H1 (cell line): ENCODE data around the gene PIBF1.

Source experiments
- CBX8 ChIP-seq: fragments of 300-800, 300-1000 bp; sonication (generic); IDR thresholded peaks from 2 replicates; pipeline ENCODE4 v1.7.1; 2016; ENCODE audit warnings: low read depth, low read length, borderline replicate concordance
- CEBPB ChIP-seq: IDR thresholded peaks from 2 replicates; pipeline ENCODE4 v1.6.1; 2012; ENCODE audit warnings: low read depth, low read length
- CHD2 ChIP-seq: IDR thresholded peaks from 2 replicates; pipeline ENCODE4 v1.6.1; 2012; ENCODE audit warnings: low read length, improper control_type of control experiment
- CREB1 ChIP-seq: IDR thresholded peaks from 2 replicates; pipeline ENCODE4 v1.6.1; 2012; ENCODE audit warnings: inconsistent platforms
- CTCF ChIP-seq, 3 experiments: IDR thresholded peaks; 1 replicate in 2 of 3; 2 replicates in 1 of 3; pipeline versions ENCODE4 v1.5.1 to v1.6.1; 2011; ENCODE audit warnings: low read length in 3 of 3, mild to moderate bottlenecking in 3 of 3, inconsistent platforms in 2 of 3, low read depth in 1 of 3, moderate library complexity in 1 of 3; ENCODE audit not compliant: insufficient read depth in 1 of 3; ENCODE audit errors: control extremely low read depth in 1 of 3
- EP300 ChIP-seq, 2 experiments: IDR thresholded peaks; 1 replicate in 1 of 2; 2 replicates in 1 of 2; pipeline ENCODE4 v1.6.1; 2011 to 2012; ENCODE audit warnings: low read depth in 2 of 2, low read length in 2 of 2, mild to moderate bottlenecking in 2 of 2, borderline replicate concordance in 1 of 2, inconsistent platforms in 1 of 2, moderate library complexity in 1 of 2
- POLR2A ChIP-seq, 2 experiments: IDR thresholded peaks; 1 replicate in 1 of 2; 2 replicates in 1 of 2; pipeline ENCODE4 v1.6.1; 2011; ENCODE audit warnings: low read depth in 2 of 2, low read length in 2 of 2, mild to moderate bottlenecking in 2 of 2; ENCODE audit errors: control extremely low read depth in 1 of 2
- POLR2AphosphoS5 ChIP-seq: IDR thresholded peaks from 2 replicates; pipeline ENCODE4 v1.6.1; 2011; ENCODE audit warnings: low read depth, low read length
- SIN3A ChIP-seq, 2 experiments: IDR thresholded peaks in 1 of 2; conservative IDR thresholded peaks in 1 of 2; 2 replicates each; pipeline ENCODE4 v1.6.1; 2011 to 2012; ENCODE audit warnings: low read length in 2 of 2, improper control_type of control experiment in 1 of 2, low read depth in 1 of 2, mild to moderate bottlenecking in 1 of 2
- USF2 ChIP-seq: IDR thresholded peaks from 2 replicates; pipeline ENCODE4 v1.6.1; 2011; ENCODE audit warnings: low read length, improper control_type of control experiment

- TF ChIP-seq CTCF (IDR thresholded peaks at IDR 0.05; ENCODE audit: control extremely low read depth in 1 of 3, insufficient read depth in 1 of 3, low read depth in 1 of 3, low read length in 3 of 3) (no peak), USF2 (no peak), CEBPB (no peak), POLR2AphosphoS5 (no peak), CREB1 (no peak), EP300 (IDR thresholded peaks at IDR 0.05; ENCODE audit: borderline replicate concordance in 1 of 2, low read depth in 2 of 2, low read length in 2 of 2) (no peak), POLR2A (IDR thresholded peaks at IDR 0.05; ENCODE audit: control extremely low read depth in 1 of 2, low read depth in 2 of 2, low read length in 2 of 2) (no peak), CBX8 (no peak), CHD2 (no peak), SIN3A (conservative IDR thresholded peaks at IDR 0.05 in 1 of 2, IDR thresholded peaks at IDR 0.05 in 1 of 2; ENCODE audit: low read depth in 1 of 2, low read length in 2 of 2) (no peak)
Measured at GRCh38 chr13:72849571-72849970, 67.6 kb downstream of the PIBF1 start.
